ENCODE results near the gene DCN.

The DCN gene

GRCh38 chr12:91094032-91094662 is 88.5 kb downstream of the DCN start:
- no peak for DNase-seq
- no peak for TF ChIP-seq GATA1 (IDR thresholded peaks at IDR 0.05; ENCODE audit: low read depth, low read length)
- no peak for TF ChIP-seq POLR2A (IDR thresholded peaks at IDR 0.05; ENCODE audit: low read length)

- DNase-seq, result no peak
- TF ChIP-seq POLR2A (IDR thresholded peaks at IDR 0.05; ENCODE audit: low read length) (no peak), GATA1 (IDR thresholded peaks at IDR 0.05; ENCODE audit: low read depth, low read length) (no peak)
Observed at GRCh38 chr12:91093341-91093740, 89.3 kb downstream of the DCN start.

- TF ChIP-seq GATA1 (IDR thresholded peaks at IDR 0.05; ENCODE audit: low read depth, low read length), result no peak
- no peak for DNase-seq
Observed at GRCh38 chr12:91091916-91092715, 90.5 kb downstream of the DCN start.
